ENCODE results near the gene CHST1.

DNA sequence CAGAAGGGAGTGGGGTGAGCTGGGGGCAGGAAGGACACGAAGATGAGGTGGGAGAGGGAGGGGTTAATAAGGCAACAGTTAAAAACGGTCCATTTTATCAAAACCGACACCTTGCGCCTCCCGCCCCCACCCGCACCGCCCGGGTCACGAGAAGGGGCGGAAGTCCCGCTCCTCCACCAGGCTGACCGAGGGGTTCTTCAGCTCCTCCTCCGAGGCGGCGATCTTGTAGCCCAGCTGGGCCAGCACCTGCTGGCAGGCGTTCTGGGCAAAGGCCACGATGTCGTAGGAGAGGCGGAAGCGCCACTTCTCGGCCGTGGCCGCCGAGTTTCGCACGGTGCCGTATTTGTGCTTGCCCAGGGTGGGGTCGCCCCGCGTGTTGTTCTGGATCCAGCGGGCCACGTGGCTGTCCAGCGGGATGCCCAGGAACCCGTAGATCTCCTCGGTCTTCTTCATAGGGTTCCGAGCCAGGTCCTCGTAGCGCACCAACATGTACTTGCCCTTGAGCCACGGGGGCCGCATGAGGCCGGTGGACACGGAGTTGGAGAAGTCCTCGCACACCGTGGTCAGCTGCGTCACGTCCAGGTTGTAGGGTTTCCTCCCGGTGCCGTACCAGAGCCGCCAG, 15.8 kb downstream of the CHST1 start:
- no peak for TF ChIP-seq CTCF (IDR thresholded peaks at IDR 0.05; ENCODE audit: low read length)
- no peak for TF ChIP-seq EZH2 (IDR thresholded peaks at IDR 0.05; ENCODE audit: borderline replicate concordance, low read length)

All from OCI-LY1 (cell line).